HuH-7 (cell line): Measurements from ENCODE around the gene SETD2.

Experiments
- DNase-seq: peaks from one replicate; pipeline ENCODE4 v3.0.0; 2011; ENCODE audit warnings: low spot score

The SETD2 gene

GRCh38 chr3:46985588-46985987 is 178.3 kb downstream of the SETD2 start:
- DNase-seq = no peak

GRCh38 chr3:46984591-46985459 is 179.1 kb downstream of the SETD2 start:
- no peak for DNase-seq

- no peak for DNase-seq
Measured at GRCh38 chr3:46982546-46982945, 181.4 kb downstream of the SETD2 start.

GRCh38 chr3:46981932-46982471 is 181.9 kb downstream of the SETD2 start:
- DNase-seq = no peak

GRCh38 chr3:46979958-46980497 is 183.9 kb downstream of the SETD2 start:
- DNase-seq = no peak

GRCh38 chr3:46978985-46979944 is 184.6 kb downstream of the SETD2 start, which contains the start of gene NBEAL2:
NBEAL2 (plus strand) TSS chr3:46979666; CDS start chr3:46979862, 196 bp downstream.
- DNase-seq = peak; percentile 98

GRCh38 chr3:46978381-46978780 is 185.5 kb downstream of the SETD2 start:
- DNase-seq = no peak

GRCh38 chr3:46977811-46978195 is 186.1 kb downstream of the SETD2 start:
- DNase-seq = no peak

GRCh38 chr3:46976326-46977190 is 187.4 kb downstream of the SETD2 start, which contains the start of gene CCDC12:
CCDC12 (minus strand) TSS chr3:46976745; CDS start chr3:46976732, 13 bp downstream.
- DNase-seq = peak; percentile 99

- DNase-seq = no peak
Measured at GRCh38 chr3:46974421-46975171, 189.3 kb downstream of the SETD2 start.

- no peak for DNase-seq
Measured at GRCh38 chr3:46972396-46972795, 191.5 kb downstream of the SETD2 start.

GRCh38 chr3:46971742-46972141 is 192.2 kb downstream of the SETD2 start:
- no peak for DNase-seq

GRCh38 chr3:46971151-46971550 is 192.8 kb downstream of the SETD2 start:
- no peak for DNase-seq

- DNase-seq = peak; percentile 52
Measured at GRCh38 chr3:46970391-46971091, 193.4 kb downstream of the SETD2 start.

GRCh38 chr3:46968783-46969428 is 195.0 kb downstream of the SETD2 start:
- DNase-seq = no peak

- DNase-seq = no peak
Measured at GRCh38 chr3:46966811-46967210, 197.1 kb downstream of the SETD2 start.
